Measurements from ENCODE around the gene ANO1.

Gene ANO1

DNA sequence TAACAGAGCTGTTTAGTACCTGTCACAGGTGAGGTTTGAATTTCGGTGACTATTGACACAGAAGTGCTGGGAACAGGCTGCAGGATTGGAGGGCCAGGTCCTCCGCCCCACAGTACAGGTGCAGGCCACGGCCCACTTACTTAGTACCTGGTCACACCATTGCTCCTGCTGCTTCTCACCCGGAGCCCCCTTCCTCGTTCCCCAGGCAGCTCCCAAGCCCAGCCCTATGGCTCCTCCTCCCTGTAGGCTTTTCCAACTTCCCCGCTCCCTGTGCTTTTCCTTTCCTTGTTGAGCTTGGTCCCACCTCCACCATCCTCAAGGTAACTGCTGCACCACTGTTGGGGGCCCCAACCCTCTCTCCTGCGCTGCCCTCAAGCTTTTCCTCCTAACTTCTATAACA, 27.9 kb upstream of the ANO1 start:
- no peak for DNase-seq (ENCODE audit: low spot score)

- DNase-seq (ENCODE audit: low spot score): no peak
These were observed 24.1 kb upstream of the ANO1 start for GRCh38 chr11:70054004-70054403.

DNA sequence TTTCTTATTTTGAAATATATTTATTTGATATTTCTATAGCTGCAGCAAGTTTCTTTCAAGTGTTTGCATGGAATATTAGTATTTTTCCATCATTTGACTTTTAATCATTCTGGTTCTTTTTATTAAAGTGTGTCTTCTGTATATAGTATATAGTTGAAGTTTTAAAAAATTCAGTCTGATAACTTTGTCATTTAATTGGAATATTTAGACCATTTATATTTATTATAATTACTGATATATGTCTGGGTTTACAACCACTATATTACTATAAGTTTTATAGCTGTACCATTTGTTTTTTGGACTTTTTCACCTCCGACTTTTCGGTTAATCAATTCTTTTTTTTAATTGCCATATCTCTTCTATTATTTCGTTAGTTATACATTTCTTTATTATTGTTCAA, 22.7 kb upstream of the ANO1 start:
- no peak for DNase-seq (ENCODE audit: low spot score)

GRCh38 chr11:70057080-70057479, 21.0 kb upstream of the ANO1 start:
- DNase-seq (ENCODE audit: low spot score): no peak

DNA sequence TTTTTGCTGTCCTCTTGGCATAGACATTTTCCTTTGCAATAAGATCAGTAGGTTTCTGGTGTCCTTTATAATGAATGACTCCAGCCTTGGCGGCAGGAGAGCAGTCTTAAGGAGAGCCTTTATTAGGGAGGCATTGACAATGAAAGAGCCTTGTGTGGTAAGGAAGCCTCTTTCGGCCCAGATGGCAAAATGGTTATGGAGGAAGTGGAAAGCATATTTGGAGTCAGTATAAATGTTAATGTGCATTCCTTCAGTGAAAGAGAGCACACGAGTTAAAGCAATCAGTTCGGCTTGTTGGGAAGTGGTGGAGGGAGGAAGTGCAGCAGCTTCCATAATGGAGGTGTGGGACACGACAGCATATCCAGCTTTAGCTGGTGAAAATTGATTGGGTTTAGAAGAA, 18.1 kb upstream of the ANO1 start:
- no peak for DNase-seq (ENCODE audit: low spot score)

GRCh38 chr11:70060611-70061293, 17.4 kb upstream of the ANO1 start:
- no peak for DNase-seq (ENCODE audit: low spot score)

- DNase-seq (ENCODE audit: low spot score): no peak
These were observed 16.4 kb upstream of the ANO1 start for GRCh38 chr11:70061734-70062133.

DNA sequence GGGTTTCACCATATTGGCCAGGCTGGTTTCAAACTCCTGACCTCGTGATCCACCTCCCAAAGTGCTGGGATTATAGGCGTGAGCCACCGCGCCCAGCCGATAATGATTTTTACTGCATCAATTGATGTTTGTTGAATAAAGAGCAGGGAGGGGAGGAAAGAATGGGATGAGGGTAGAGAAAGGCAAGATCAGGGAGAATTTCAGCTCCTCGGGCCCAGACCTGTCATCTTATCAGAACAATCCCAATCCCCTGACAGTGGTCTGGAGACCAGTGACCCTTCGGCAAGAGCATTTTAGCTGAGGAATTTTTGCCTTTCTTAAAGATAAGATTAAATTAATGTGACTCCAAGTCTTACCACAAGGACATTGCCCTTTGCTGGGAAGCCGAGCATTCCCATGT, 15.0 kb upstream of the ANO1 start:
- no peak for DNase-seq (ENCODE audit: low spot score)

DNA sequence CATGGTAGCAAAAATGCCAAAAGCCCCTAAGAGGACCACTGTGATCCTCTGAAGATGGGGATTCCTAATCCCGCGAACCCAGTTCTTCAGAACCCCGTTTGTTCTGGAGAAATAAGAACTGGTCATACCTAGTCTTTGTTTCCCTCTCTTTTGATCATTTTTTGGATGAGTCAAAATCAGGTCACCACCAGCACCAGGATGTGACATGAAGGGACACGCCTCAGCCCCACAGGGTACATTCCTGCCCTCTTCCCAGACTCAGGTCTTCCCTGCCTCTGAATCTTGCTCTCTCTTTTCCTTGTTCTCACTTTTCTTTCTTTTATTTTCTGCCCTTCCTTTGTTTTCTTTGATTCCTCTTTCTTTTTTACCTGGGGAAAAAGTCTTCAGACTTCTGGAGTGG, 14.6 kb upstream of the ANO1 start:
- DNase-seq (ENCODE audit: low spot score): peak; percentile 32

GRCh38 chr11:70064008-70064725, 13.9 kb upstream of the ANO1 start:
- DNase-seq (ENCODE audit: low spot score): no peak

- no peak for DNase-seq (ENCODE audit: low spot score)
These were observed 13.3 kb upstream of the ANO1 start for GRCh38 chr11:70064726-70065317.

- no peak for DNase-seq (ENCODE audit: low spot score)
These were observed 12.6 kb upstream of the ANO1 start for GRCh38 chr11:70065318-70066135.

GRCh38 chr11:70066136-70066520, 12.0 kb upstream of the ANO1 start:
- no peak for DNase-seq (ENCODE audit: low spot score)

- no peak for DNase-seq (ENCODE audit: low spot score)
These were observed 11.5 kb upstream of the ANO1 start for GRCh38 chr11:70066628-70067027.

GRCh38 chr11:70067036-70067435, 11.1 kb upstream of the ANO1 start:
- no peak for DNase-seq (ENCODE audit: low spot score)

- no peak for DNase-seq (ENCODE audit: low spot score)
These were observed 10.4 kb upstream of the ANO1 start for GRCh38 chr11:70067591-70068341.

- no peak for DNase-seq (ENCODE audit: low spot score)
These were observed 9.8 kb upstream of the ANO1 start for GRCh38 chr11:70068345-70068744.

- DNase-seq (ENCODE audit: low spot score): no peak
These were observed 9.2 kb upstream of the ANO1 start for GRCh38 chr11:70068950-70069349.

- no peak for DNase-seq (ENCODE audit: low spot score)
These were observed 7.4 kb upstream of the ANO1 start for GRCh38 chr11:70070706-70071105.

DNA sequence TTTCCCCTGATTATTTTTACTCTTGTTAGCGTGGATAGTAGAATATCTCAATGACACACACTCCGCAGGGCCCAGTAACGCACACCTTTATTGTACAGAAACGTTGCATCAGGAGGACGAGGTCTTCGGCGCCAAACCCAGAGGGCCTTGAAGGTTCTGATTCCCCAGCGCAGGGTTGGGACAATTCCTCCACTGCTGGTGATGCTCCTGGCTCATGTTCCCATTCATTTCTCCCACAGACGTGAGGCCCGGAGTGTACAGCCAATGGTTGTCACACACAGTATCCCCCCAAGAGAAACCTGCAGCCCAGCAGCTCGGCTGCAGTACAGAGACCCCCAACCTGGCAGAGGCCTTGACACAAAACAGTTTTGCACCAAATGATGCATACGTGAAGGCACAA, 6.1 kb upstream of the ANO1 start:
- DNase-seq (ENCODE audit: low spot score): no peak

DNA sequence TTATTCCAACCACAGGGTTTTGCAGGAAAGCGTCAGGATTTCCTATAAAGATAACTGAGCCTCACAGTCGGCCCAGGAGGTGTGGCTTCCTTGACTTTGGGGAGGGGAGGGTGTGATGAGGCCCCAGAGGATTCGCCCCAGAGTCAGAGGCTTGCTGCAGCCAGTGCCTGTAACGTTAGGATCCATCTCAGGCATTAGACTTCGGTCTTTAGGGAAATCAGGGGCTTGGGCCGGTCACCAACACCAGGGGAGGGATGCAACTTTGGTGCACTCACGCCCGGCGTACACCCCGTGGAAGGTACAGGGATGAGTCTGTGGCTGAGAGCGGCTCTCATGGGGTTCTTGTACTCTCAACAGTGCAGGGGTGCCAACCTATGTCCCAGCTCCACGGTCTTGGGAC, 5.7 kb upstream of the ANO1 start:
- DNase-seq (ENCODE audit: low spot score): no peak
